Renal pelvis (tissue), 4 donors: ENCODE results near the gene TBC1D14. TPM values are rescaled to one million over a fixed set of nuclear protein-coding genes. Genes with fewer than 3 reads are reported as not detected.
"Not testable (repeated sequence)": the region's sequence is repeated elsewhere in the genome, so short reads cannot be mapped to it uniquely, and the experiment has no call there.

Source experiments
- DNase-seq: peaks from one replicate; pipeline ENCODE4 v3.0.0-alpha.2; 2013
- polyA plus RNA-seq, 3 donors: library from polyadenylated mRNA; unstranded; fragments of 120-200 nt; gene quantifications; one replicate each; pipeline ENCODE4 v1.2.1, GENCODE V29; 2013; ENCODE audit not compliant: insufficient read length in 3 of 3

TBC1D14 gene
- polyA plus RNA-seq, 3 donors, result 61.3 to 68.0 (median 67.4) TPM

DNA sequence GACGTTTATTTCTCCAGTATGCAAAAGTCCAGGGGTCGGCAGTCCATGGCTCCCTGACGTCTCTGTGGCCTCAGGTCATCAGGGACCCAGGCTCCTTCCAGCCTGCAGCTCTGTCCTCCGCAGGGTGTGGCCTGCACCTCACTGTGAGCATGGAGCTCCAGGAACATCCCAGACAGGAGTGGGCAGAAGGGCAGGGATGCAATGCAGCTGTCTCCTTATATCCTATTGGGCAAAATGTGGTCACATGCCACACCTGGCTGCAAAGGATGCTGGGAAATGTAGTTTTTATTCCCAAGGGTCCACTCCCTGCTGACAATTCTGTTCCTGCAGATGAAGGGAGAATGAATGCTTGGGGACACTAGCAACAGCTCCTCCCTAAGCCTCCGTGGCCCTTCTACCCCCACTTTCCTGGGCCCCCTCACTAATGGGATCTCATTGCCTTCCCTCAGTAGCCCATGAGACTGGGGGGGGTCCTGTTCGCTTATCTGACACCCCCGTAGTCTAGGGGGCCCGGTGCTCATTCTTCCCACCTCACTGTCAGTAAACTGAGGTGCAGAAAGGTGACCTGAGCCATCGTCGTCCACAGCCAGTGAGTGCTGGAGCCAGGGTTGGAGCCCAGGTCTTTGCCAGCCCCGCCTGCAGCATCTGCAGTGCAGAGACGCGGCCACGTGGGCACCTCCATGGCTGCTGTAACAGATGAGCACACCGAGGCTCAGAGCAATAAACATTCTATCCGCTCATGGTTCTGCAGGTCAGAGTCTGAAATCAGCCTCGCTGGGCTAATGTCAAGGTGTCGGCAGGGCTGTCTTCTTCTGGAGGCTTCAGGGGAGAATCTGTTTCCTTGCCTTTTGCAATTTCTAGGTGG, 164.1 kb downstream of the TBC1D14 start:
- peak; percentile 61 for DNase-seq

DNA sequence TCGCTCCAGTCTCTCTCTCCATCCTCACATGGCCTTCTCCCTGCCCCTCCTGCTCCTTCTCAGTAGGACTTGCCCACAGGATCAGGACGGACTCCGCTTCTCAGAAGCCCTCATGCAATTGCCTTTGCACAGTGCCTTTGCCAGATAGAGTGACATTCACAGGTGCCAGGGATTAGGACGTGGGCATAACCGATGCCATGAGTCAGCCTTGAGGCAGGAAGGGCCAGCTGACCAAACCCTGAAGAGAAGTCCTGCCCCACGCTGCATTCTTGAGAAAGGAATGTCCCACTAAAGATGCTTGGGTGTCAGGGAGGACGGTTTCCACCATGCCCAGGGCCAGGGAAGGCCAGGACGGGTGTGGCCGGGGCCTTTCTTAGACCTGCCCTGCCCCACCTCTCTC, 164.8 kb downstream of the TBC1D14 start:
- DNase-seq, result no peak

DNA sequence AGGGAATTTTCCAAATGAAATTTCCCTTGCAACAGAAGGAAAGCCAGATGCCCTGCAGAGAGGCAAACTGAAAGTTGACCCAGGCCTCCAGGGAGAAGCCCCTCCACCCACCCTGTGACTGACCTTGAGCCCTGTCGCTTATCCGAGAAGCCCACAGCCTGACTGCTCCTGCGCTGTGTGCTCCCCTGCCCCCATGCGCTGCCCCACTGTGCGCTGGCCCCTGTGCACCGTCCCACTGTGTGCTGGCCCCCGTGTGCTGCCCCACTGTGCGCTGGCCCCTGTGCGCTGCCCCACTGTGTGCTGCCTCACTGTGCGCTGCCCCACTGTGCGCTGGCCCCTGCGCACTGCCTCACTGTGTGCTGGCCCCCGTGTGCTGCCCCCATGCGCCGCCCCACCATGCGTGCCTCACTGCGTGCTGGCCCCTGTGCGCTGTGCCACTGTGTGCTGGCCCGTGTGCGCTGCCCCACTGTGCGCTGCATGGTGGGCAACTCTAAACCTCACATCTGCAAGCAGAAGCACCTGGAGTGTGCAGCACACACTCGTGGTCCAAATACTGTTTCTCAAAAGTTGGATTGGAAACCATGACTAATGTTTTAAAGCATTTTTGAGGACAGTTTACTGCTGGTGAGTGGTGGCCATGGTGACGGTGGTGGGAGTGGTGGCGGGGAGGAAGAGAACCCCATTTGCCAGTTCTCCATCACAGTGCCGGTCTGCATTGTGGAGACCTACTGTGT, 166.5 kb downstream of the TBC1D14 start:
- DNase-seq, result no peak

DNA sequence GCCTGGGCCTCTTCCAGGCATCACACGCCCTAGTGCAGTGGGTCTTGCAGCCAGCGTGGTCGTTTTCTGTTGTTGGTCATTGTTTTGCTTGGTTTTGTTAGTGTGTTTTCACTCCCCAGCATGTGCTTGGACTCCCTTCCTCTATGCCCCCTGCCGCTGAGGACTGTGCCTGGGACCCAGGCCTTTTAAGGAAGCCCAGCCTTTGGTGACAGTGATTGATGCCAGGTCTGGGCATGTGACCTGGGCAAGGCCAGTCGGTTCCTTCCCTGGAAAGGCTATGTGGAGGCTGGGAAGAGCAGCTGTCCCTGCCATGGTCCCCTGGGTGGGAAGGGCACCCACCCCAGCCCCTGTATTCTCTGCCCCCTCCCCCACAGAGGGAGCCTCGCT, 167.1 kb downstream of the TBC1D14 start:
- DNase-seq, result no peak

DNA sequence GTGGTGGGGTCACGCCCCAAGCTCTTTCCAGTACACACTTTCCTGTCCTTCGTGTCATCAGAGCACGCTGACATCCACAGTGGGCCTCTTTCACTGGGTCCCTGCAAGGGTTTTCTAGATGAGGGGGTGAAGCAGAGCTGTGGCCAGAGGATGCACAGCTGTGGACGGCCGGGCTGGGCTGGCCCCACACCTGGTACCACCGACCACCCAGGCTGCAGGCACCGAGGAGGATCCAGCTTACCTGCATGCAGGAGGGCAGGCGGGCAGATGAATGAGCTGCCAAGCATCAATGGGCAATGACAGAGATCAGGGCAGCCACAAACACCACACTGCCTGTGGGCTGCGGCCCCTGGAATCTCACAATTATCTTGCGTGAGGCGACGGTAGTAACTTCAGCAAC, 167.7 kb downstream of the TBC1D14 start:
- no peak for DNase-seq

DNA sequence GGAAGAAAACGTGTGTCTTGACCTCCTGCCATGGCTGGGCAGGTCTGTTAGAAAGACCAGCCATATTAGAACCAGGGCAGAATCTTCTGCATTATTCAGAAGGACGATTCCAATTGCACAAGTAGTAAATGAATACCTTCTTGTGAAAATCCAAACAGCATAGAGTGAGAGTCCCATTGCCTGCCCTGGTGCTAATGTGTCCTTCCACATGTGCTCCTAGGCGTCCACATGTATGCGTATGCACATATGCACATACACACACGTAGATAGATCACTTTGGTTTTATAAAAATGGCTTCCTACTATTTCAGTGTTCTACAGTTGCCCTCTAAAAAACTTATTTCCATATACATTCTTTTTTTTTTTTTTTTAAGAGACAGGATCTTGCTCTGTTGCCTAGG, 168.4 kb downstream of the TBC1D14 start:
- DNase-seq, result no peak

DNA sequence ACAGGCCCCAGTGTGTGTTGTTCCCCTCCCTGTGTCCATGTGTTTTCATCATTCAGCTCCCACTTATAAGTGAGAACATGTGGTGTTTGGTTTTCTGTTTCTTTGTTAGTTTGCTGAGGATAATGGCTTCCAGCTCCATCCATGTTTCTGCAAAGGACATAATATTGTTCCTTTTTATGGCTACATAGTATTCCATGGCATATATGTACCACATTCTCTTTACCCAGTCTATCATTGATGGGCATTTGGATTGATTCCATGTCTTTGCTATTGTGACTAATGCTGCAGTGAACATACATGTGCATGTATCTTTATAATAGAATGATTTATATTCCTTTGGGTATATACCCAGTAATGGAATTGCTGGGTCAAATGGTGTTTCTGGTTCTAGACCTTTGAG, 169.9 kb downstream of the TBC1D14 start:
- DNase-seq, result not testable (repeated sequence)

DNA sequence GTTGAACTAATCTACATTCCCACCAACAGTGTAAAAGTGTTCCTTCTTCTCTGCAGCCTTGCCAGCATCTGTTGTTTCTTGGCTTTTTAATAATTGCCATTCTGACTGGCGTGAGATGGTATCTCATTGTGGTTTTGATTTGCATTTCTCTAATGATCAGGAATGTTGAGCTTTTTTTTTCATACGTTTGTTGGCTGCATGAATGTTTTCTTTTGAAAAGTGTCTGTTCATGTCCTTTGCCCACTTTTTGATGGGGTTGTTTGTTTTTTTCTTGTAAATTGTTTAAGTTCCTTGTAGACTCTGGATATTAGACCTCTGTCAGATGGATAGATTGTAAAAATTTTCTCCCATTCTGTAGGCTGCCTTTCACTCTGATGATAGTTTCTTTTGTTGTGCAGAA, 170.3 kb downstream of the TBC1D14 start:
- DNase-seq, result not testable (repeated sequence)

Other genes starting within 250 kb of the TBC1D14 start
- gene S100P, start 215.9 kb upstream of the TBC1D14 start, polyA plus RNA-seq, result 10 to 100 TPM in 2 of 3 donors, 1 to 10 TPM in 1; 9.4 to 17.4 (median 12.7) TPM
- 100 to 1,000 TPM; 109 to 137 (median 118) TPM for gene MRFAP1L1, start 200.0 kb upstream of the TBC1D14 start, polyA plus RNA-seq
- 10 to 100 TPM; 10.3 to 13.7 (median 13.3) TPM for gene BLOC1S4, start 193.7 kb upstream of the TBC1D14 start, polyA plus RNA-seq
- gene KIAA0232, start 127.1 kb upstream of the TBC1D14 start, polyA plus RNA-seq, result 10 to 100 TPM; 37.2 to 44.9 (median 38.1) TPM
- 10 to 100 TPM; 20.7 to 21.6 (median 21.1) TPM for gene TADA2B, start 133.5 kb downstream of the TBC1D14 start, polyA plus RNA-seq
- 10 to 100 TPM; 34.5 to 39.8 (median 37.2) TPM for gene GRPEL1, start 158.2 kb downstream of the TBC1D14 start, polyA plus RNA-seq